ENCODE results near the gene NEDD8. TPM values are rescaled to one million over a fixed set of nuclear protein-coding genes. Genes with fewer than 3 reads are reported as not detected.

The NEDD8 gene
- total RNA-seq, 1 experiment from 2014 or later, result 195 TPM

GRCh38 chr14:24269910-24270536 is 37.9 kb upstream of the NEDD8 start:
- no peak for DNase-seq
- H3K27me3 ChIP-seq (ENCODE audit: control insufficient read depth, insufficient read depth, low read length), result no peaks in the 10 kb centered on the region
- H3K36me3 ChIP-seq (replicated peaks; ENCODE audit: control insufficient read depth, insufficient read depth, low read length), result peaks cover 2% of the 10 kb centered on the region; the same call in 1 of the 2 replicates
- no peak overlapping the region for H3K4me3 ChIP-seq (ENCODE audit: insufficient read depth, low read depth, low read length)

GRCh38 chr14:24269368-24269767 is 37.2 kb upstream of the NEDD8 start:
- Histone ChIP-seq H3K27me3 (ENCODE audit: control insufficient read depth, insufficient read depth, low read length) (no peaks in the 10 kb centered on the region), H3K4me3 (ENCODE audit: insufficient read depth, low read depth, low read length) (no peak overlapping the region), H3K36me3 (replicated peaks; ENCODE audit: control insufficient read depth, insufficient read depth, low read length) (peaks cover 2% of the 10 kb centered on the region; the same call in 1 of the 2 replicates)
- DNase-seq, result no peak

GRCh38 chr14:24268225-24268624 is 36.1 kb upstream of the NEDD8 start:
- peaks cover 2% of the 10 kb centered on the region; the same call in 1 of the 2 replicates for H3K36me3 ChIP-seq (replicated peaks; ENCODE audit: control insufficient read depth, insufficient read depth, low read length)
- H3K27me3 ChIP-seq (ENCODE audit: control insufficient read depth, insufficient read depth, low read length), result no peaks in the 10 kb centered on the region
- H3K4me3 ChIP-seq (ENCODE audit: insufficient read depth, low read depth, low read length), result no peak overlapping the region
- no peak for DNase-seq

- Histone ChIP-seq H3K36me3 (replicated peaks; ENCODE audit: control insufficient read depth, insufficient read depth, low read length) (peaks cover 2% of the 10 kb centered on the region; the same call in 1 of the 2 replicates), H3K27me3 (ENCODE audit: control insufficient read depth, insufficient read depth, low read length) (no peaks in the 10 kb centered on the region), H3K4me3 (ENCODE audit: insufficient read depth, low read depth, low read length) (no peak overlapping the region)
- DNase-seq, result no peak
Measured at GRCh38 chr14:24267516-24267915, 35.3 kb upstream of the NEDD8 start.

GRCh38 chr14:24266344-24267244 is 34.4 kb upstream of the NEDD8 start:
- H3K4me3 ChIP-seq (ENCODE audit: insufficient read depth, low read depth, low read length), result no peak overlapping the region
- H3K36me3 ChIP-seq (replicated peaks; ENCODE audit: control insufficient read depth, insufficient read depth, low read length), result peaks cover 2% of the 10 kb centered on the region; the same call in 1 of the 2 replicates
- DNase-seq, result no peak

GRCh38 chr14:24264298-24264697 is 32.1 kb upstream of the NEDD8 start:
- Histone ChIP-seq H3K4me3 (ENCODE audit: insufficient read depth, low read depth, low read length) (no peak overlapping the region), H3K36me3 (replicated peaks; ENCODE audit: control insufficient read depth, insufficient read depth, low read length) (peaks cover 2% of the 10 kb centered on the region; the same call in 1 of the 2 replicates), H3K27me3 (ENCODE audit: control insufficient read depth, insufficient read depth, low read length) (no peaks in the 10 kb centered on the region)
- DNase-seq, result no peak

More at GRCh38 chr14:24266344-24267244, 34.4 kb upstream of the NEDD8 start:
- no peaks in the 10 kb centered on the region for H3K27me3 ChIP-seq (ENCODE audit: control insufficient read depth, insufficient read depth, low read length)

- Histone ChIP-seq H3K36me3 (replicated peaks; ENCODE audit: control insufficient read depth, insufficient read depth, low read length) (peaks cover 2% of the 10 kb centered on the region; the same call in 1 of the 2 replicates), H3K27me3 (ENCODE audit: control insufficient read depth, insufficient read depth, low read length) (no peaks in the 10 kb centered on the region), H3K4me3 (ENCODE audit: insufficient read depth, low read depth, low read length) (no peak overlapping the region)
- DNase-seq, result no peak
Measured at GRCh38 chr14:24263848-24264247, 31.7 kb upstream of the NEDD8 start.

GRCh38 chr14:24262821-24263733 is 30.9 kb upstream of the NEDD8 start, which contains the start of gene TGM1:
TGM1 (minus strand) TSS chr14:24263177; CDS start chr14:24262352, 825 bp downstream.
- DNase-seq, result peak; percentile 84
- Histone ChIP-seq H3K27me3 (ENCODE audit: control insufficient read depth, insufficient read depth, low read length) (no peaks in the 10 kb centered on the region), H3K36me3 (replicated peaks; ENCODE audit: control insufficient read depth, insufficient read depth, low read length) (peaks cover 2% of the 10 kb centered on the region; the same call in 1 of the 2 replicates), H3K4me3 (ENCODE audit: insufficient read depth, low read depth, low read length) (no peak within 1 kb of the TSS)

GRCh38 chr14:24261969-24262327 is 29.8 kb upstream of the NEDD8 start:
- no peak for DNase-seq
- no peaks in the 10 kb centered on the region for H3K27me3 ChIP-seq (ENCODE audit: control insufficient read depth, insufficient read depth, low read length)
- H3K36me3 ChIP-seq (replicated peaks; ENCODE audit: control insufficient read depth, insufficient read depth, low read length), result no peaks in the 10 kb centered on the region
- no peak overlapping the region for H3K4me3 ChIP-seq (ENCODE audit: insufficient read depth, low read depth, low read length)

- no peak overlapping the region for H3K4me3 ChIP-seq (ENCODE audit: insufficient read depth, low read depth, low read length)
- no peaks in the 10 kb centered on the region for H3K27me3 ChIP-seq (ENCODE audit: control insufficient read depth, insufficient read depth, low read length)
- no peak for DNase-seq
- H3K36me3 ChIP-seq (replicated peaks; ENCODE audit: control insufficient read depth, insufficient read depth, low read length), result no peaks in the 10 kb centered on the region
Measured at GRCh38 chr14:24261256-24261968, 29.2 kb upstream of the NEDD8 start.

- DNase-seq, result no peak
- H3K27me3 ChIP-seq (ENCODE audit: control insufficient read depth, insufficient read depth, low read length), result no peaks in the 10 kb centered on the region
- H3K36me3 ChIP-seq (replicated peaks; ENCODE audit: control insufficient read depth, insufficient read depth, low read length), result no peaks in the 10 kb centered on the region
- H3K4me3 ChIP-seq (ENCODE audit: insufficient read depth, low read depth, low read length), result no peak overlapping the region
Measured at GRCh38 chr14:24260780-24261157, 28.6 kb upstream of the NEDD8 start.

- Histone ChIP-seq H3K36me3 (replicated peaks; ENCODE audit: control insufficient read depth, insufficient read depth, low read length) (no peaks in the 10 kb centered on the region), H3K27me3 (ENCODE audit: control insufficient read depth, insufficient read depth, low read length) (no peaks in the 10 kb centered on the region), H3K4me3 (ENCODE audit: insufficient read depth, low read depth, low read length) (no peak overlapping the region)
- DNase-seq, result no peak
Measured at GRCh38 chr14:24260026-24260779, 28.0 kb upstream of the NEDD8 start.

- no peak for DNase-seq
- H3K4me3 ChIP-seq (ENCODE audit: insufficient read depth, low read depth, low read length), result no peak overlapping the region
- H3K36me3 ChIP-seq (replicated peaks; ENCODE audit: control insufficient read depth, insufficient read depth, low read length), result no peaks in the 10 kb centered on the region
- H3K27me3 ChIP-seq (ENCODE audit: control insufficient read depth, insufficient read depth, low read length), result no peaks in the 10 kb centered on the region
Measured at GRCh38 chr14:24259282-24260025, 27.3 kb upstream of the NEDD8 start.

All from H7 (cell line).